Keratinocyte (primary cell): ENCODE measurements around the gene MED27.

ENCODE experiments used
- CTCF ChIP-seq, 3 experiments: IDR thresholded peaks in 1 of 3; conservative IDR thresholded peaks in 1 of 3; optimal IDR thresholded peaks in 1 of 3; 2 replicates in 2 of 3; 3 replicates in 1 of 3; pipeline versions ENCODE3 to v1.5.1; 2011; ENCODE audit warnings: low read length in 3 of 3, mild to moderate bottlenecking in 3 of 3, moderate library complexity in 2 of 3, control low read depth in 1 of 3, inconsistent platforms in 1 of 3; ENCODE audit not compliant: insufficient read depth in 2 of 3; ENCODE audit errors: extremely low read depth in 1 of 3
- EZH2 ChIP-seq: IDR thresholded peaks from one replicate; pipeline ENCODE4 v1.6.1; 2012; ENCODE audit warnings: inconsistent platforms, mild to moderate bottlenecking, low read length, moderate library complexity

- no peak for TF ChIP-seq CTCF (optimal IDR thresholded peaks at IDR 0.05 in 1 of 3, IDR thresholded peaks at IDR 0.05 in 1 of 3, conservative IDR thresholded peaks at IDR 0.05 in 1 of 3; ENCODE audit: extremely low read depth in 1 of 3, insufficient read depth in 2 of 3, low read length in 3 of 3)
- TF ChIP-seq EZH2: no peak
Measured at GRCh38 chr9:132002643-132003318, 76.9 kb downstream of the MED27 start.
